Endodermal cell (in vitro differentiated cells): ENCODE data around the gene RSL24D1. TPM values are rescaled to one million over a fixed set of nuclear protein-coding genes. Genes with fewer than 3 reads are reported as not detected.

Source experiments
- DNase-seq: peaks from one replicate; pipeline ENCODE4 v3.0.0-alpha.2; 2017
- H3K27ac ChIP-seq: 2 replicates; pipeline ENCODE4 v1.5.1; 2013; ENCODE audit warnings: mild to moderate bottlenecking, low read depth, low read length, moderate library complexity
- H3K27me3 ChIP-seq: 2 replicates; pipeline ENCODE4 v1.6.1; 2013; ENCODE audit warnings: mild to moderate bottlenecking, low read length, moderate library complexity; ENCODE audit not compliant: insufficient read depth, control insufficient read depth, poor library complexity, severe bottlenecking
- H3K36me3 ChIP-seq: 2 replicates; pipeline ENCODE4 v1.7.0; 2013; ENCODE audit warnings: mild to moderate bottlenecking, low read length, moderate library complexity; ENCODE audit not compliant: control insufficient read depth, insufficient read depth
- H3K4me1 ChIP-seq: one replicate; pipeline ENCODE4 v1.7.0; 2013; ENCODE audit warnings: low read length; ENCODE audit not compliant: control insufficient read depth, insufficient read depth
- H3K4me3 ChIP-seq: 2 replicates; pipeline ENCODE4 v1.5.1; 2013; ENCODE audit warnings: mild to moderate bottlenecking, low read length, moderate library complexity
- H3K9ac ChIP-seq: 2 replicates; pipeline ENCODE4 v1.6.1; 2013; ENCODE audit warnings: mild to moderate bottlenecking, low read length, moderate library complexity; ENCODE audit not compliant: poor library complexity, severe bottlenecking; ENCODE audit errors: extremely low read depth
- H3K9me3 ChIP-seq: 2 replicates; pipeline ENCODE4 v1.6.1; 2013; ENCODE audit warnings: mild to moderate bottlenecking, low read length, moderate library complexity; ENCODE audit not compliant: control insufficient read depth
- H3K27ac Mint-ChIP-seq: 2 replicates; pipeline ENCODE4 v1.8.0; 2020; ENCODE audit warnings: mixed read lengths
- H3K27me3 Mint-ChIP-seq: 2 replicates; pipeline ENCODE4 v1.8.0; 2021; ENCODE audit warnings: mild to moderate bottlenecking, mixed read lengths; ENCODE audit not compliant: insufficient read depth
- H3K36me3 Mint-ChIP-seq: 2 replicates; pipeline ENCODE4 v1.8.0; 2020; ENCODE audit warnings: low read depth, mixed read lengths
- H3K4me1 Mint-ChIP-seq: 2 replicates; pipeline ENCODE4 v1.8.0; 2020; ENCODE audit warnings: mixed read lengths
- H3K4me3 Mint-ChIP-seq: 2 replicates; pipeline ENCODE4 v1.8.0; 2020; ENCODE audit warnings: mild to moderate bottlenecking, moderate library complexity, mixed read lengths
- H3K9me3 Mint-ChIP-seq: 2 replicates; pipeline ENCODE4 v1.8.0; 2020; ENCODE audit warnings: mild to moderate bottlenecking, mixed read lengths
- CTCF ChIP-seq: fragments of 200-600 bp; sonication (generic); conservative IDR thresholded peaks from 2 replicates; pipeline ENCODE4 v1.5.0; 2021; ENCODE audit warnings: antibody characterized with exemption, mild to moderate bottlenecking
- WGBS, 2 experiments: methylation state at CpG; one replicate each; pipeline versions ENCODE4 v1.1.5 to v1.1.7; 2013; ENCODE audit warnings: missing lambda C conversion rate in 2 of 2, mixed read lengths in 1 of 2; ENCODE audit not compliant: insufficient coverage in 1 of 2, insufficient read length in 1 of 2; 5-methylcytosine and 5-hydroxymethylcytosine counted together
- total RNA-seq, 2 donors: library from RNA; stranded (reverse); fragmentation: NEBNext Ultra II Directional in 1 of 2; extraction: Animal tissue kit (Norgen Biotek cat#: 25700) in 1 of 2; gene quantifications; 2 replicates in 1 of 2; 3 replicates in 1 of 2; pipeline ENCODE4 v1.2.1, GENCODE V29; 2021

Gene RSL24D1
- total RNA-seq, 2 donors from 2014 or later: 75.9 to 79.8 TPM

DNA sequence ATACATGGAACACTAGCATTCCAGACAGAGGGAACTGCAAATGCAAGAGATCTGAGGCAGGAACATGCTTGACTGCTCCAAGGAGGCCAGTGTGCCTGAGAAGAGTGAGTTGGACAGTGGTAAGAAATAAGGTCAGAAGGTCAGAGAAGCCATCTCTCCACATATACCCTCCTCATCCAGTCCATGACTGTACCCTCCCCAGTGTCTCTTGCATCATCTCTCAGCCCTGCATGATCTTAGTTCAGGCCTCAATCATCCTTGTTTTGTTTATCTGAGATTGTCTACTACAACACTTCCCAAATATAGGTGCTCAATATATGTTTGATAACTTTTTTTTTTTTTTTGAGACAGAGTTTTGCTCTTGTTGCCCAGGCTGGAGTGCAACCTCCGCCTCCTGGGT lies 5.5 kb upstream of the RSL24D1 start:
- peaks cover 12% of the 10 kb centered on the region for H3K9me3 Mint-ChIP-seq
- Histone ChIP-seq H3K9ac (no peak overlapping the region), H3K9me3 (peaks cover 7% of the 10 kb centered on the region), H3K27ac (no peak overlapping the region), H3K4me3 (no peak overlapping the region), H3K4me1 (no peaks in the 10 kb centered on the region), H3K36me3 (no peaks in the 10 kb centered on the region), H3K27me3 (no peaks in the 10 kb centered on the region)
- 100% methylated on average over 1 of the region's 1 CpG; no CpG with 5 or more reads in 1 of the 2 experiments for WGBS, 2 experiments
- no peak overlapping the region for H3K4me3 Mint-ChIP-seq
- H3K36me3 Mint-ChIP-seq: no peaks in the 10 kb centered on the region
- H3K27me3 Mint-ChIP-seq: no peaks in the 10 kb centered on the region
- TF ChIP-seq CTCF: no peak
- no peak for DNase-seq
- no peaks in the 10 kb centered on the region for H3K4me1 Mint-ChIP-seq
- no peak overlapping the region for H3K27ac Mint-ChIP-seq

DNA sequence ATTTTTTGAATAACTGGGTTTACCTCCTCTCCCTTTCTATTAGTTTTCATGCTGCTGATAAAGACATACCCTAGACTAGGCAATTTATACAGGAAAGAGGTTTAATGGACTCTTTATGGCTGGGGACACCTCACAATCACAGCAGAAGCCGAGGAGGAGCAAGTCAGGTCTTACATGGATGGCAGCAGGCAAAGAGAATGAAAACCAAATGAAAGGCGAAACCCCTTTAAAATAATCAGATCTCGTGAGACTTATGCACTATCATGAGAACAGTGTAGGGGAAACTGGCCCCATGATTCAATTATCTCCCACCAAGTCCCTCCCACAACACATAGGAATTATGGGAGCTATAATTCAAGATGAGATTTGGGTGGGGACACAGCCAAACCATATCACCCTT lies 2.0 kb upstream of the RSL24D1 start:
- no peak for DNase-seq
- Histone ChIP-seq H3K4me3 (no peak overlapping the region), H3K4me1 (no peaks in the 10 kb centered on the region), H3K27ac (no peak overlapping the region), H3K27me3 (no peaks in the 10 kb centered on the region), H3K9me3 (peaks cover 7% of the 10 kb centered on the region), H3K9ac (no peak overlapping the region), H3K36me3 (no peaks in the 10 kb centered on the region)
- TF ChIP-seq CTCF: no peak
- Mint-ChIP-seq H3K27ac (no peak overlapping the region), H3K9me3 (peaks cover 12% of the 10 kb centered on the region), H3K36me3 (no peaks in the 10 kb centered on the region), H3K4me1 (no peaks in the 10 kb centered on the region), H3K4me3 (no peak overlapping the region), H3K27me3 (no peaks in the 10 kb centered on the region)
- WGBS, 2 experiments: 75 to 80% methylated on average over 2 to 3 of the region's 3 CpGs

DNA sequence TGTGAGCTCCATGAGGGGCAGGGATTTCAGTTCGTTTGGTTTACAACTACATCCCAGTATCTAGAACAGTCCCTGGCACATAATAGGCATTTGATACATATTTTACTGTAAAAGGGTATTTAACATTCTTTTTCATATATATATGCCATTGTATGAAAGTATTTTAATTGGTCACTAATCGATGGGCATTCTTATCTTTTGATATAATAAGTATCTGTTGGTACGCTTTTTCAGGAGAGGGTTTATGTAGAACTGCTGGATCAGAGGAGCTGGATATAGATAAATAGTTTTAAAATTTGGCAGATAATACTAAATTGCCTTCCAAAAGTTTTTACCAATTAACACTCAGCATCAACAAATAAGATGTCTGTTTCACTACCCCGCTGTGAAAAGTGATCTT lies 978 bp upstream of the RSL24D1 start:
- Histone ChIP-seq H3K9me3 (peaks cover 7% of the 10 kb centered on the region), H3K27me3 (no peaks in the 10 kb centered on the region), H3K4me3 (peak overlapping the region; percentile 98), H3K4me1 (no peaks in the 10 kb centered on the region), H3K9ac (peak overlapping the region; percentile 96), H3K27ac (no peak overlapping the region), H3K36me3 (peaks cover under 1% of the 10 kb centered on the region)
- Mint-ChIP-seq H3K27ac (no peak overlapping the region), H3K4me3 (no peak overlapping the region), H3K9me3 (peaks cover 12% of the 10 kb centered on the region), H3K27me3 (no peaks in the 10 kb centered on the region), H3K4me1 (peaks cover 4% of the 10 kb centered on the region), H3K36me3 (no peaks in the 10 kb centered on the region)
- DNase-seq: no peak
- WGBS, 2 experiments: 58 to 100% methylated on average over 1 to 4 of the region's 4 CpGs
- no peak for TF ChIP-seq CTCF
